Common myeloid progenitor, CD34-positive (primary cell): Measurements from ENCODE around the gene HES1.
A peak's percentile ranks its signal among the peaks of the same experiment; 100 is the strongest.
"Not testable (repeated sequence)": the region's sequence is repeated elsewhere in the genome, so short reads cannot be mapped to it uniquely, and the experiment has no call there.

Source experiments
- CTCF ChIA-PET: fragments of 350-600 bp; sonication (Branson Sonifier 250); formaldehyde crosslinking; loops from one replicate; lab custom pipeline; 2021; ENCODE audit warnings: antibody characterized with exemption; lab: Charles Lee
- POLR2A ChIA-PET: fragments of 350-600 bp; sonication (Branson Sonifier 250); formaldehyde crosslinking; loops from one replicate; lab custom pipeline; 2021; ENCODE audit warnings: antibody characterized with exemption; lab: Charles Lee
- DNase-seq, 3 donors: peaks; one replicate each; pipeline versions ENCODE4 v3.0.0 to v3.0.0-alpha.2; 2013
- H3K27ac ChIP-seq, 2 experiments: 1 replicate in 1 of 2; 2 replicates in 1 of 2; pipeline ENCODE4 v1.7.0; 2013; ENCODE audit warnings: inconsistent platforms in 2 of 2, low read length in 2 of 2, mild to moderate bottlenecking in 2 of 2, low read depth in 1 of 2, moderate library complexity in 1 of 2; ENCODE audit not compliant: severe bottlenecking in 2 of 2, insufficient read depth in 1 of 2, poor library complexity in 1 of 2
- H3K27me3 ChIP-seq, 5 experiments: replicated peaks in 2 of 5; 1 replicate in 3 of 5; 2 replicates in 2 of 5; pipeline versions ENCODE4 v1.6.1 to v1.7.0; 2013; ENCODE audit warnings: low read length in 4 of 5, mild to moderate bottlenecking in 2 of 5, moderate library complexity in 2 of 5, inconsistent platforms in 1 of 5; ENCODE audit not compliant: insufficient read depth in 5 of 5, control insufficient read depth in 4 of 5
- H3K36me3 ChIP-seq, 4 experiments: 1 replicate in 2 of 4; 2 replicates in 2 of 4; pipeline versions ENCODE4 v1.6.1 to v1.7.0; 2013; ENCODE audit warnings: low read length in 3 of 4, control low read depth in 1 of 4, mild to moderate bottlenecking in 1 of 4; ENCODE audit not compliant: control insufficient read depth in 4 of 4, insufficient read depth in 4 of 4
- H3K4me1 ChIP-seq, 4 experiments: 1 replicate in 3 of 4; 2 replicates in 1 of 4; pipeline versions ENCODE4 v1.6.1 to v1.7.1; 2013; ENCODE audit warnings: low read length in 3 of 4, mild to moderate bottlenecking in 3 of 4, control low read depth in 1 of 4, inconsistent platforms in 1 of 4, moderate library complexity in 1 of 4; ENCODE audit not compliant: control insufficient read depth in 4 of 4, insufficient read depth in 4 of 4; ENCODE audit errors: control extremely low read depth in 1 of 4
- H3K4me3 ChIP-seq, 7 experiments: 1 replicate in 4 of 7; 2 replicates in 3 of 7; pipeline versions ENCODE4 v1.5.1 to v1.7.0; 2013; ENCODE audit warnings: mild to moderate bottlenecking in 7 of 7, low read length in 6 of 7, moderate library complexity in 6 of 7, inconsistent platforms in 2 of 7, low read depth in 2 of 7, control low read depth in 1 of 7; ENCODE audit not compliant: insufficient read depth in 4 of 7, control insufficient read depth in 1 of 7; ENCODE audit errors: extremely low read depth in 1 of 7
- H3K9me3 ChIP-seq, 5 experiments: 1 replicate in 4 of 5; 2 replicates in 1 of 5; pipeline versions ENCODE4 v1.6.1 to v1.7.1; 2013; ENCODE audit warnings: low read length in 4 of 5, mild to moderate bottlenecking in 2 of 5, inconsistent platforms in 1 of 5, low read depth in 1 of 5, moderate library complexity in 1 of 5; ENCODE audit not compliant: control insufficient read depth in 4 of 5, insufficient read depth in 2 of 5; ENCODE audit errors: control extremely low read depth in 1 of 5
- WGBS: methylation state at CpG from one replicate; pipeline ENCODE4 v1.1.5; 2013; ENCODE audit not compliant: insufficient coverage; 5-methylcytosine and 5-hydroxymethylcytosine counted together

The HES1 gene

GRCh38 chr3:194125442-194125841 lies 10.5 kb upstream of the HES1 start:
- H3K27ac ChIP-seq = no peak overlapping the region
- H3K4me3 ChIP-seq = no peak overlapping the region
- ChIA-PET CTCF (interaction anchor here (2.0 kb wide), 1 partner anchor 345 kb away, joined by 7 read pairs; no protein-coding TSS in a partner anchor), POLR2A (no interaction called here)
- no peaks in the 10 kb centered on the region for H3K4me1 ChIP-seq
- peaks cover 0 to 8% (median 5%) of the 10 kb centered on the region in 5 experiments for H3K27me3 ChIP-seq
- no peaks in the 10 kb centered on the region for H3K9me3 ChIP-seq
- no peak for DNase-seq
- H3K36me3 ChIP-seq = no peaks in the 10 kb centered on the region
- 100% methylated on average over 6 of the region's 6 CpGs for WGBS

- CTCF ChIA-PET = no interaction called here
- peaks cover 0 to 17% (median 8%) of the 10 kb centered on the region in 5 experiments for H3K27me3 ChIP-seq
- no peak overlapping the region for H3K27ac ChIP-seq
- no peak overlapping the region for H3K4me3 ChIP-seq
- no peaks in the 10 kb centered on the region for H3K9me3 ChIP-seq
- H3K4me1 ChIP-seq = no peaks in the 10 kb centered on the region
- DNase-seq = no peak
- POLR2A ChIA-PET = no interaction called here
- 79% methylated on average over 9 of the region's 9 CpGs for WGBS
- H3K36me3 ChIP-seq = no peaks in the 10 kb centered on the region
Measured at GRCh38 chr3:194126790-194127189, 9.2 kb upstream of the HES1 start.

- ChIA-PET CTCF (interaction anchor here (0.6 to 1.6 kb wide), 11 partner anchors 8 to 463 kb away, joined by 3 to 5 read pairs (median 4); no protein-coding TSS in a partner anchor), POLR2A (interaction anchor here (0.7 kb wide), 1 partner anchor 125 kb away, joined by 3 read pairs; no protein-coding TSS in a partner anchor)
- H3K36me3 ChIP-seq = no peaks in the 10 kb centered on the region
- no peak overlapping the region for H3K27ac ChIP-seq
- H3K27me3 ChIP-seq = peaks cover 0 to 30% (median 16%) of the 10 kb centered on the region in 5 experiments
- no peaks in the 10 kb centered on the region for H3K9me3 ChIP-seq
- H3K4me1 ChIP-seq = peaks cover 0 to 2% (median under 1%) of the 10 kb centered on the region in 4 experiments
- DNase-seq = peak in 1 of 3 donors; percentile 14
- no peak overlapping the region for H3K4me3 ChIP-seq
- 100% methylated on average over 6 of the region's 12 CpGs for WGBS
Measured at GRCh38 chr3:194128202-194128918, 7.6 kb upstream of the HES1 start.

- WGBS = no CpG with 5 or more reads among the region's 8 CpGs
- ChIA-PET CTCF (interaction anchor here (1.1 to 1.7 kb wide), 6 partner anchors 29 to 185 kb away, joined by 3 to 6 read pairs (median 4); no protein-coding TSS in a partner anchor), POLR2A (interaction anchor here (0.6 kb wide), 1 partner anchor 325 kb away, joined by 3 read pairs; no protein-coding TSS in a partner anchor)
- H3K4me1 ChIP-seq, H3K9me3 ChIP-seq, H3K36me3 ChIP-seq, H3K4me3 ChIP-seq, H3K27ac ChIP-seq, DNase-seq: not testable (repeated sequence)
- H3K27me3 ChIP-seq = peaks cover 0 to 30% (median 18%) of the 10 kb centered on the region in 5 experiments
Measured at GRCh38 chr3:194128919-194129295, 7.0 kb upstream of the HES1 start.

GRCh38 chr3:194129581-194130133 lies 6.3 kb upstream of the HES1 start:
- no peak overlapping the region for H3K27ac ChIP-seq
- H3K36me3 ChIP-seq = no peaks in the 10 kb centered on the region
- no peak overlapping the region for H3K4me3 ChIP-seq
- ChIA-PET POLR2A (interaction anchor here (1.1 kb wide), 1 partner anchor 122 kb away, joined by 3 read pairs; no protein-coding TSS in a partner anchor), CTCF (interaction anchor here (1.0 to 2.3 kb wide), 8 partner anchors 48 to 276 kb away, joined by 3 to 14 read pairs (median 4); no protein-coding TSS in a partner anchor)
- no peak for DNase-seq
- peaks cover 0 to 11% (median 9%) of the 10 kb centered on the region in 4 experiments for H3K4me1 ChIP-seq
- H3K9me3 ChIP-seq = no peaks in the 10 kb centered on the region
- H3K27me3 ChIP-seq = peaks cover 0 to 30% (median 18%) of the 10 kb centered on the region in 5 experiments
- 97% methylated on average over 5 of the region's 7 CpGs for WGBS

GRCh38 chr3:194130188-194130587 lies 5.8 kb upstream of the HES1 start:
- H3K9me3 ChIP-seq = no peaks in the 10 kb centered on the region
- H3K27ac ChIP-seq = no peak overlapping the region
- no peaks in the 10 kb centered on the region for H3K36me3 ChIP-seq
- no peak for DNase-seq
- H3K27me3 ChIP-seq = peaks cover 0 to 30% (median 18%) of the 10 kb centered on the region in 5 experiments
- no peak overlapping the region for H3K4me3 ChIP-seq
- POLR2A ChIA-PET = interaction anchor here (1.1 kb wide), 1 partner anchor 121 kb away, joined by 3 read pairs; no protein-coding TSS in a partner anchor
- no CpG with 5 or more reads among the region's 2 CpGs for WGBS
- CTCF ChIA-PET = interaction anchor here (1.0 to 2.3 kb wide), 6 partner anchors 49 to 277 kb away, joined by 3 to 14 read pairs (median 4); no protein-coding TSS in a partner anchor
- peaks cover under 1 to 15% (median 14%) of the 10 kb centered on the region in 4 experiments for H3K4me1 ChIP-seq
